ENCODE data around the gene OR1F1.

- TF ChIP-seq EZH2phosphoT487 (conservative IDR thresholded peaks at IDR 0.05; ENCODE audit: low read length) (no peak), CTCF (IDR thresholded peaks at IDR 0.05; ENCODE audit: insufficient read depth, low read length, poor library complexity, severe bottlenecking) (no peak)
These were observed 32.8 kb downstream of the OR1F1 start for GRCh38 chr16:3220839-3221238.

All from SU-DHL-6 (cell line).